Keratinocyte (primary cell): ENCODE results near the gene PGLYRP2.

ENCODE experiments used
- EZH2 ChIP-seq: IDR thresholded peaks from one replicate; pipeline ENCODE4 v1.6.1; 2012; ENCODE audit warnings: inconsistent platforms, mild to moderate bottlenecking, low read length, moderate library complexity
- TF ChIP-seq, protein P1 (sequence below), 3 experiments: IDR thresholded peaks in 1 of 3; conservative IDR thresholded peaks in 1 of 3; optimal IDR thresholded peaks in 1 of 3; 2 replicates in 2 of 3; 3 replicates in 1 of 3; pipeline versions ENCODE3 to v1.5.1; 2011; ENCODE audit warnings: low read length in 3 of 3, mild to moderate bottlenecking in 3 of 3, moderate library complexity in 2 of 3, control low read depth in 1 of 3, inconsistent platforms in 1 of 3; ENCODE audit not compliant: insufficient read depth in 2 of 3; ENCODE audit errors: extremely low read depth in 1 of 3

DNA sequence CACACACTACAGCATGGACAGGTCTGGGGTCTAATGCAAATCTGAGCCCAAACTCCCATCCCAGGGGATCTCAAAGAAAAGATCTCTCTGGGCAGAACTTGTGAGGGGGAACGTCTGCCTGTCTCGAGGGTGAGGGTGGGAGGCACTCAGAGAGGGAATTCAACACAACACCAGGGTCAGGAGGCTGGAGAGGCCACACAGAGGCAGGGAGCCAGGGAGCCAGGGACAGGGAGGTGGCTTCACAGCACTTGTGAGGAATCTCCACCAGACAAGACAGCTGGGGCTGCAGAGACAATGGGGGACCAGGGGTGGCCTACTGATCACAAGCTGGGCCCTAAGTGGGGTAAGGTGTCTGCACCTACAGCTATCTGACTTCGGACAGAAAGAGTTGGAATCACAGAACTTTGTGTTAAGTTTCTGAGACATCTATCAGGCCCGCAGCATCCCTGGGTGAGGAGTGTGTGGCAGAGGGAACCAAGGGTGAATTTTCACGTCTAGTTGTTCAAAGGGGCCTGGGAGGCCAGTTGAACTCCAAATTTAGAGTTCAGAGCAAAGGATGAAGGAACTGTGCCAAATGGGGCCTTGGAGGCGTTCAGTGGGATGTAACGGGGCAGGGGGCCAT is 47.8 kb downstream of the PGLYRP2 start:
- TF ChIP-seq EZH2: no peak
- TF ChIP-seq, protein P1, sequence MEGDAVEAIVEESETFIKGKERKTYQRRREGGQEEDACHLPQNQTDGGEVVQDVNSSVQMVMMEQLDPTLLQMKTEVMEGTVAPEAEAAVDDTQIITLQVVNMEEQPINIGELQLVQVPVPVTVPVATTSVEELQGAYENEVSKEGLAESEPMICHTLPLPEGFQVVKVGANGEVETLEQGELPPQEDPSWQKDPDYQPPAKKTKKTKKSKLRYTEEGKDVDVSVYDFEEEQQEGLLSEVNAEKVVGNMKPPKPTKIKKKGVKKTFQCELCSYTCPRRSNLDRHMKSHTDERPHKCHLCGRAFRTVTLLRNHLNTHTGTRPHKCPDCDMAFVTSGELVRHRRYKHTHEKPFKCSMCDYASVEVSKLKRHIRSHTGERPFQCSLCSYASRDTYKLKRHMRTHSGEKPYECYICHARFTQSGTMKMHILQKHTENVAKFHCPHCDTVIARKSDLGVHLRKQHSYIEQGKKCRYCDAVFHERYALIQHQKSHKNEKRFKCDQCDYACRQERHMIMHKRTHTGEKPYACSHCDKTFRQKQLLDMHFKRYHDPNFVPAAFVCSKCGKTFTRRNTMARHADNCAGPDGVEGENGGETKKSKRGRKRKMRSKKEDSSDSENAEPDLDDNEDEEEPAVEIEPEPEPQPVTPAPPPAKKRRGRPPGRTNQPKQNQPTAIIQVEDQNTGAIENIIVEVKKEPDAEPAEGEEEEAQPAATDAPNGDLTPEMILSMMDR (optimal IDR thresholded peaks at IDR 0.05 in 1 of 3, IDR thresholded peaks at IDR 0.05 in 1 of 3, conservative IDR thresholded peaks at IDR 0.05 in 1 of 3; ENCODE audit: extremely low read depth in 1 of 3, insufficient read depth in 2 of 3, low read length in 3 of 3): no peak
